HG03520 (cell line): Measurements from ENCODE around the gene GATD1.

ENCODE experiments used
- ATAC-seq: cut with Tn5 transposase; IDR thresholded peaks from one replicate; pipeline ENCODE4 v1.9.1; 2021; ENCODE audit warnings: mild to moderate bottlenecking, moderate library complexity; ENCODE audit not compliant: unreplicated experiment

The GATD1 gene

DNA sequence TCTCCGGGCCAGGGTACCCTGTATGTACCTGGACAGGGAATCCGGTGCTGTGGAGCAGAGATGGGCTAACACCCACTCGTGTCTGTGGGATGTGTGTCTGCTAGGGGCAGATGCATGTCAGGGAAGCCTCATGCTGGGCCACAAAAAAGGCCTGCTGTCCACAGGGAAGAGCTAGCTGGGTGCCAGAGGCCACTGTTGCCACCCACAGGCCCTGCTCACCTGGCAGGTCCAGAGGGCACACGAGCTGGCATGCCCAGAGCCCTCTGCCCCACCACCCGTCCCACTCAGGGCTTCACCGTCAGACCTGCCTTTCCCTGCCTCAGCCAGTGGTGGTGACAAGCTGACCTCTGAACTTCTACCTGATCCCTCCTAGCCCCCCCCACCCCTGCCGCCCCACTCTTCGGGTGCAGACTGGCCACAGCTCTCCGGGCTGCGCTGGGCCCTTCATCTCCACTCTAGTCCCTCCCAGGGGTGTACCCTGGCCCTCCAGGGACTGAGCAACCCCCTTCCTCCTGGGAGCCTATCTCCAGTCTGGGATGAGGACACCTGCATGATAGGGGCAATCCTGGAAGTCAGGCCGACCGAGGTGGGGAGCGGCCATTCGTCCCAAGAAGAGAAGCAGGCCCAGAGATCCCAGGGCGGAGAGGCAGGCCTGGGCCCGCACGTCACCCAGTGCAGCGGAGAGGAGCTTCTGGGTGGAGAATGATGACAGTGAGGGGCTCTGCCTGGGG is 19.4 kb upstream of the GATD1 start:
- no peak for ATAC-seq

DNA sequence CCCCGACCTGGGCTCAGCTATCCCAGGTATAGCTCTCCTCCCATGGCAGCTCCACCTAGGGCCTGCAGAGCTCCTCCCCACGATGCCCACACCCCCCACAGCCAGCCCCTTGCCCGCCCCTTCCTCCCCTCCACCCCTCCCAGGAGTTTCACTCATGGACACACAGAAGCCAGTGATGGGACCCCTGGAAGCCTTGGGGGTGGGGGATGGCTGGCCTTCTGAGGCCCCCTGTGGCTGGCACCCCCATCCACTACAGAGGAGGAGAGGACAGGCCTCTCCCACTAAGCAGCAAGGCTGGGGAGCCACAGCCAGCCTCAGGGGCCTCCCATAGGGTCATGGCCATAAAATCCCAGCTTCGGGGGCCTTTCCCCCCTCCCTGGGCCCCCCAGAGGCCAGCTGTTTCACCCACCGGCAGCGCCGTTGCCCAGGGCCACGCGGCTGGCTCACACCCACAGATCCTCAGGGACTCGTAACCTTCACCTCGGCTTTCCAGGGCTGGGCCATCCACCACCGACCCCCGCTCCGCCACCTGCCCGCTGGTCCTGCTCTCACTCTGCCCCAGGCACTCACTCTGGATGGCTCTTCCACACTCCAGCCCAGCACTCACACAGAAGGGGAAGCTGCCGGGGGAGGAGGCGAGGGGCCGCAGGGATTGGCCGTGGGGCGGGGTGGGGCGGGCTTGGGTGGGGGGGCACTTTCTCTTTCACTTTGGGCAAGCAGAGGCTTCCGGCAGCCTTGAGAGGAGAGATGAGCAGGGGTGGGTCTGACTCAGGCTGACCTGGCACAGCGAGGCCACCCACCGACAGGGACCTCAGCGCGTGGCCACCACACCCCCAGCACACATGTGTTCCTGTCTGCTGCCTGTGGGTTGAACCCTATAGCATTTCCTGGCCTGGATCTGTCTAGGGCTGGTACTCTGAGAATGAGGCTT is 18.6 kb upstream of the GATD1 start:
- peak; percentile 31 for ATAC-seq

DNA sequence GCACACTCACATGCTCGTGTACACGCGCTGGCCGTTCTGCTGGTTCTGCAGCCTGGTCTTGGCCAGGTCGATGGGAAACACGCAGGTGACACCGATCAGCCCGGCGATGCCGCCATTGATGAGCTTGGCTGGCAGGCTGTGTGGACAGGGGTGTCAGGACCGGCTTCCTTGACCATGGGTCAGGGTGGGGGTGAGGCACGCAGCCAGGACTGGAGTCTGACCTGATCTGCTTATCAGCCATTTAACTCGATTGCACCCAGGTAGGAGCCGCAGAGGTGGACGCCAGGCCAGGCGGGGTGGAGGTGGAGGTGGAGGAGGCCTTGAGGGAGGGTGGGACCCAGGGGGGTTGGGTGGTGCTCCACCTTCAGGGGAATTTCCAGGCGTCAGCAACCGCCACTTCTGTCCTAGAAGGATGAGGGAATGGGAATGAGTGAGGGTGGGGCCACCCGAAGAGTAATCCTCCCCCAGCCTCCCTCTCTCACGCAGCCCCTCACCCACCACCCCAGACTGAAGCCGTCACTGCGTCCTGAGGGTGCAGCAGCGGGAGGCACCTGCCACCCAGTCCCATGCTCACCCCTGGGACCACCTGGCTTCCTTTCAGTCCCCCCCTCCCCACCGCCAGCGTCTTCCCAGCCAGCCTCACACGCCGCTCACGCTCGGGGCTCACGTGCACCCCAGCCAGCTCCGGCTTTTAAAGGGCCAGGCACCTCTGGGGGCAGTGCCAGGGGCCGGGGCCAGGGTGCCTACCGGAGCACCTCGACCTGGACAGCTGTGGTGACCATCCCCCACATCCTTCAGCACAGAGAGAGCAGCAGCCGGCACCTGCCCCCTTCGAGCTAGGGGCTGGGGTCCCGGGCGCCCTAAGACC is 17.7 kb upstream of the GATD1 start:
- ATAC-seq, result no peak

DNA sequence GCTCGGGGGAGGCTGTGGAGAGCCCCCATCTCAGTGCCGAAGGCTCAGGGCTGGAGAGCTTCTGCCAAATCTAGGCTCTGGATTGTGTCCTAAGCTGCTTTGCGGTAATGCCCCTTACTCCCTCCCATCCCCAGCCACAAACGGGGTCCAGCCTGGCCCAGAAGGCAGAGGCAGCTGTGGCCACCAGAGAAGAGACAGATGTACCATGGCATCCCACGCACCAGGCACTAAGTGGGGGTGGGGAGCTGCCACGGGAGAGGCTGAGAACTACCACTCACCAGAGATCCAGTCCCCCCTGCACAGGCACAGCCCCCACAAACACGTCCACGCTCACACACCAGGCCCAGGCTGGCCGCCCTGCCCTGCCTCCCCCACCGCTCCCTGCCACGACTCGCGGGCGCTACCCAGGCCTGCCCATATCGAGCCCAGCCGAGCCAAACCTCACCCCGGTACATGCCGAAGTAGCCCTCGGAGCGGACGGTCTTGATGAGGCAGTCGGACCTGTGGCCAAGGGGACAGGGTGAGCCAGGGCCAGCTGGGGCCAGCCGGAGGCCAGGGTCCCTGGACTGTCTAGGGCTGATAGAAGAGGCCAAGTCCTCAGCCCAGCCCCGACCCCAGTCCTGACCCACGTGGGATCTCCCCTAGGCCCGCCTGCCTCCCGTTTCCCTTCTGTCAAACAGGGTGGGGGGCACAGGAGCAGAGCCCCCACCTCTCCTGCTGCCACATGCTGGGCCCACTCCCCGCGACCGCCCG is 16.9 kb upstream of the GATD1 start:
- no peak for ATAC-seq

DNA sequence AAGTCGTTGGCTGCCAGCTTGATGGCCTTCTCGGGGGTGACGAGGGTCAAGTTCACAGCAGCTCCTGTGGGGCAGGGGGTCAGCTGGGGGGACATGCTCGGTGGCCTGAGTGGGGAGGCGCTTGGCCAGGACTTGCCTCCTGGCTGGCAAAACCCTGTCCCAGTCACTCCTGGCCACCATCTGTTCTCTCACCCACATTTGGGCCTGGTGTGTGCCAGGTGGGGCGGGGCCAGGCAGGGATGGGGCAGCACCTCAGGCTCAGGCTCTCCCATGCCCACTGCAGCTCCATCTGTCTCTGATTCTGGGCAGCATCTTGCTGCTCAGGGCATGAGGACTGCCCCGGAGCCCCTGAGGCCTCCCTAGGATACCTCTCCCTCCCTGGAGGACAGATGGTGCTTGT is 16.3 kb upstream of the GATD1 start:
- ATAC-seq, result no peak

DNA sequence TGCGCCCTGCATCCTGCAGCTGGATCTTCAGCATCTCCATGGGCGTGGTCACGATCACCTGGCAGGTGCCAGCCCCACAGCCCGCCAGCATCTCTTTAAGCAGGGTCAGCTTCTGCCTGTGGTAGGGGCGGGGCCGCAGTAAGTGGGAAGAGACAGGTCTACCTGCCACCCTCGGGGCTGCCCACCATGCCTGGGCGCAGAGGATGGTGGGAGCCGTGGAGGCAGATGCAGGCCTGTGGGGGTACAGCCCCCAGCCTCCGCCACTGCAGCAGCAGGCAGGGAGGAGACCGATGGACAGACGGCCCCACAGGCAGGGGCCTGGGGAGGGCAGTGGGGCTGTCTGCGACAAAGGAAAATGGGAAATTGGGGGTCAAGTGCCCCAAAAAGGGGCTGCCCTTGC is 15.6 kb upstream of the GATD1 start:
- ATAC-seq, result no peak

DNA sequence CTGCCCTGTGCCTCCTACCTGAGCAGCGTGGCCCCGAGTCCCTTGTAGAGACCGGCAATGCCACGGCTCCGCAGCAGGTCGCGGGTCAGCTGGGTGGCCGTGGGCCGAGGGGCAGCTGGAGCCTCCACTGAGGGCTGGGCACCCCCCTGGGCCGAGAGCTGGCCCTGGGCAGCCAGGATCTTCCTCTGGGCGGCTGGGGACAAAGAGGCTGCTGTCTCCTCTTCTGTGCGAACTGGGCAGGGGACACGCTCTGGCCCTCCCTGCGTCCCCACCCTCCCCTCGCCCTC is 15.2 kb upstream of the GATD1 start:
- no peak for ATAC-seq

DNA sequence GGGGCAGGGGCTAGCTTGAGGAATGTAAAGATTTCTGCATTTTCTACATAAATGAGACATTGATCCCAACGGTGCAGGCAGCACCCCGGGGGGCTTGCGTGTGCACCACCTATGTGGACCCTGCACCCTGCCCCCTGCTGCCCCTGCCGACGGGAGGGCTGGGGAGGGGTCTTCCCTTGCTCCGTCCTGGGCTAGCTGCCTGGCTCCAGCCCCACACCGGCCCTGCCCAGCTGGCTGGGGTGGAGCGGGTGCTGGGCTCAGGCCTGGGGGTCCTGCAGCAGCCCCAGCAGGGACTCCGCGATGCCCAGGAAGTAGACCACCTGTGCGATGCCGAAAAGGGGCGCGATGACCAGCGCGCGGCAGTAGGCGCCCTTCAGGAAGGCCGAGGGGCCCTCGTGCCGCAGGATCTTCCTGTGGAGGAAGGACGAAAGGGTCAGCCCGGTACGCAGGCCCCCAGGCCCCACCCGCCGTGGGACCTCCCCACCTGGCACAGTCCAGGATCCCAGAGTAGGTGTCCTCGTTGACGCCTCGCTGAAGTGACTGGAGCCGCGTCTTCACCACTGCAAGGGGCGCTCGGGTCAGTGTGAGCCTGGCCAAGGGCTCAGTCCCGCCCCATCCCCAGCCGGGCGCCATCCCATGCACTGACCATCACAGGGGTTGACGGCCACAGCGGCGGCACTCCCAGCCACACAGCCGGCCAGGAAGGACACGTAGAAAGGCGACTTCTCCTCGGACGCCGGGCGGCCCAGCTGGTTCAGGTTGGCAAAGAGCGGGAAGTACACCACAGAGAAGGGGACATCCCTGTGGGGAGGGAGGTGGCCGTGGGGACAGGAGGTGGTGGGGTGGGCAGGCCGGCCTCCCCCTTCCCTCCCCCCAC is 14.6 kb upstream of the GATD1 start:
- no peak for ATAC-seq

DNA sequence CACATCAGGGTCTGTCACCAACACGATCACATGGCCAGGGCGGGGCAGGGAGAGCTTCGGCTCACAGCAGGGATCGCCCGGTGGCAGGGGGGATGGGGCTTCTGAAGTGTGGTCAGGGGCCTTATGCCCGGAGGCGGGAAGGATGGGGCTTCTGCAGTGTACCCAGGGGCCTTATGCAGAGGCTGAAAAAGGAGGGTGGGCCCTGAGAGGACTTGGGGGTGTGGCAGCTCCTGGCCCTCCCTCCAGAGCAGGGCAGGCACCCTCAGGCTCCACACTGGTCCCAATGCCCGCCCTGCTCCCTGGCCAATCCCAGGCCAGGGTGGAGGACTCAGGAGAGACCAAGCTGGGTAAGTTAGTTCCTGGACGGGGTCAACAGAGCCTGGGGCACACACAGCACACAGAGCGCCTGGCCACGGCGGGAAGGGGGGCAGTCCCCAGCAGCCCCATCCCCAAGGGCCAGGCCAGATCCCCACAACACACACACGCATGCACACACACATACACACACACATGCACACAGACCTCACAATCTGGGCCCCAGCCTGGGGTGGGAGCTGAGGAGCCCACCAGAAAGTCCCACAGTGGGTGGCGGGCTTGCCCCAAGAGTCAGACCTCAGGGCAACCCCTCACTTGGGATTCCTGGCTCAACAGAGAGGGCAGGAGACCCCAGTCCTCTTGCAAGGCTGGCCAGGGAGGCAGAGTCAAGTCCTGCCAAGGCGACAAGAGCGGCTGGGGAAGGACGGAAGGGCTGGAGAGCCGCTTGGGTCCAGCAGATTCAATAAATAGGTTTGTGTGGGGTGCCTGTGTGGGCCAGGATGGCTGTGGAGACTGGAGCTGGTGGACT is 13.7 kb upstream of the GATD1 start:
- ATAC-seq, result no peak

DNA sequence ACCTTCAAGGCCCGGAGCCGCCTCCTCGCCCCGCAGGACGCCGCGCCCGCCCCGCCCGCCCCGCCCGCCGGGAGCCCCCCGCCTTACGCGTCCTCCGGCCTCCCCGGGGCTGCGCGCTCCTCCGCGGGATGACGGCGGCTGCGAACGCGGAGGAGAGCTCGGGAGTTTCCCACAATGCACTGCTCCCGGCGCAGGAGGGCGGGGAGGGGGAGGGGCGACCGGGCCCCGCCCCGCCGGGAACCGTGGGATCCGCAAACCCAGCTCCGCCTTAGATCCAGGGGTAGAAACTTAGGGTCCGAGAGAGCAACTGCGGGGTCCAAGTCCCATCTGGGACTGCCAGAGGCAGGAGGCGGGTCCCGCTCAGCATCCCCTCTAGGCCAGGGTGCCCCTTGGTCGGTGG is 12.7 kb upstream of the GATD1 start, which contains the start of gene CEND1:
CEND1 (minus strand) TSS at position 148 of the 400 bp plus-strand sequence. CDS start 1,514 bp downstream, outside the sequence.
- no peak for ATAC-seq

DNA sequence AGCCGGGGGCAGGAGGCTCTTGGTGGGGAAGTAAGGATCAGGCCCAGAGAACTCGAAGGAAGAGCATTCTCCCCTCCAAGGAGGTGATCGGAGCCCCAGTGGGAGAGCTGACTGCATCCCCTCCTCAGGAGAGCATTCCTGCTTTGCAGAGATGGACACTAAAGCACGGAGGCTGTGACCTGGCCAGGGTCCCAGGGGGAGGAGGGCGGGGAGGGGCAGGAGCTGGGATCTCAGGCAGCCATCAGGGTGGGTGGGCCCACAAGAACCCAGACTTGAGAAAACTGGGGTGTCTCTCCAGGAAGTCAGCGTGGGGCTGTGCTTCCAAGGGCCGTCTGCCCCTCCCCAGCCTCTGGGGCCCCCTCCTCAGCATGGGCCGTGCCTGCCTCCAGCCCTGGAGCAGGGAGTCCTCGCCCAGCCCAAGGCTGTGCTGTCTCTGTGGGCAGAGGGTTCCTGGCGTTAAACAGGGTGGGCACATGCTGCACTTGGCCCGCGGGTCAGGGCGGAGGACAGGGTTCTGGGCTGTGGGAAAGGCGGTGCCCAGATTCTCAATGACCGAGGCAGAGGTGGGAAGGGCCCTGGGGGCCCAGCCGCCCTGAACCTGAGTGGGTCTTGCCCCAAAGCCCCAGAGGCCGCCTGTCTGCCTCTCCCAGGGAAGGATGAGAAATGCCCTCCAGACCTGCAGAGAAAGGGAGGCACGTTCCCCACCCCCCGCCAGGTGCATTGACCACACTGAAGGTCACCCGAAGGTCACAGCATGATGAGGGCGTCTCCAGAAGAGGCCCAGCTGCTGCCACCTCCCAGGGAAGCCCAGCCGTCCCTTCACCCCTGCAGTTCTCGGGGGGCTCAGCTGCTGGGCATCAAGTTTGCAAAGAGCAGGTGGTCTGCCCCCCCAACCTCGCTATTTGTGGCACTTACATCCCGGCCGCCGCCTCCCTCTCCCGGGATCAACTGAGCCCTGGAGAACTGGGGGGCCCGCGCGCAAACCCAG is 12.0 kb upstream of the GATD1 start:
- ATAC-seq, result no peak

DNA sequence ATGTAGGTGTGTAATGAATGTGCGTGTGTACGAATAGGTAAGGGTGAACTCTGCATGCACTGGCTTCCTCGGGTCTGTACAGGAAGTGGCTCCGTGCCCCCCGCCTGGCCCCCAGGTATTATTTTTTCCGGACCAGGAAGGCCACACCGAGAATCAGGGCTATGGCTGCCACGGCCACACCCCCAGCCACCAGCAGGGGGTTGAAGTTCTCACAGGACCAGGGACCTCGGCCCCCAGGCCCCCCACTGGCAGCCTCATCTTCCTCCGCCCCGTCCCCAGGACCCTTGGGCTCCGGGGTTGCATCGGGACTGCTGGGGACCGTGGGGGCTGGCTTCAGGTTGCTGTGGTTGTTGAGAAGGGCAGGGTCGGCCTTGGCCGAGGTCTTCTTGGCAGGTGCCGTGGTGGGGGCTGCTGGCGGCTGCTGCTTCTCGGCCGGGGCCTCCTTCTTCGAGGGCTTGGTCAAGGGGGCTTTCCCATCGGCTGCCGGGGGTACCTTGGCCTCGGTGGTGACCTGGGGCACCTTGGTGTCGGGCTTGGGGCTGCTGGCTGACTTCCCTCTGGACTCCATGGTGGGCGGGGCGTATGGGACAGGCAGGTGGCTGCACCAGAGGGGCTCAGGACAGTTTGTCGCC is 10.8 kb upstream of the GATD1 start:
- ATAC-seq, result no peak

DNA sequence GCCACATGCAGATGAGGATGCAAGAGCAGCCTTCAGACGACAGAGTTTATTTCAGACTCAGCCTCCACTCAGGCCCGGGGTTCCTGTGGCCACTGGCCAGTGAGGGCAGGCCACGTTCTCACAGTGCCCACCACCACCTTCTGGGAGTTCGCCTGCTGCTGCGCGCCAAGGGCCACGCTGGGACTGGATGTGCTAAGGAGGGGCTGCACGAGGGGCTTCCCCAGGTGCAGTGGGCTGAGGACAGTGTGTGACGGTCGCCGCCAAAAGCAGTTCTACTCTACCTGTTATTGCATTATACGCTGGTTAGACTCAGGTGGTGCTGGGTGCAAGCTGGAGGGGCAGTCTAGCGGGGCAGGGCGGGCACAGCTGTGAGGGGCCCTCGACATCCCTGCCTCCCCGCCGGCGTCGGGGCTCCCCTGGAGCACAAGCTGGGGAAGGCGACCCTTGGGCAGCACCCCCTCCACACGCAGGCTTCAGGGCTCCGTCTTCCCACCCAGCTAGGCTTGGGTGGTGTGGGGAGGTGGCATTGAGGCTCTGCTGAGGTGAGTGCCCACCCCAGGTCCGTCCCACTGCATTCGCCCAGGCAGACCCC is 9.9 kb upstream of the GATD1 start:
- no peak for ATAC-seq

DNA sequence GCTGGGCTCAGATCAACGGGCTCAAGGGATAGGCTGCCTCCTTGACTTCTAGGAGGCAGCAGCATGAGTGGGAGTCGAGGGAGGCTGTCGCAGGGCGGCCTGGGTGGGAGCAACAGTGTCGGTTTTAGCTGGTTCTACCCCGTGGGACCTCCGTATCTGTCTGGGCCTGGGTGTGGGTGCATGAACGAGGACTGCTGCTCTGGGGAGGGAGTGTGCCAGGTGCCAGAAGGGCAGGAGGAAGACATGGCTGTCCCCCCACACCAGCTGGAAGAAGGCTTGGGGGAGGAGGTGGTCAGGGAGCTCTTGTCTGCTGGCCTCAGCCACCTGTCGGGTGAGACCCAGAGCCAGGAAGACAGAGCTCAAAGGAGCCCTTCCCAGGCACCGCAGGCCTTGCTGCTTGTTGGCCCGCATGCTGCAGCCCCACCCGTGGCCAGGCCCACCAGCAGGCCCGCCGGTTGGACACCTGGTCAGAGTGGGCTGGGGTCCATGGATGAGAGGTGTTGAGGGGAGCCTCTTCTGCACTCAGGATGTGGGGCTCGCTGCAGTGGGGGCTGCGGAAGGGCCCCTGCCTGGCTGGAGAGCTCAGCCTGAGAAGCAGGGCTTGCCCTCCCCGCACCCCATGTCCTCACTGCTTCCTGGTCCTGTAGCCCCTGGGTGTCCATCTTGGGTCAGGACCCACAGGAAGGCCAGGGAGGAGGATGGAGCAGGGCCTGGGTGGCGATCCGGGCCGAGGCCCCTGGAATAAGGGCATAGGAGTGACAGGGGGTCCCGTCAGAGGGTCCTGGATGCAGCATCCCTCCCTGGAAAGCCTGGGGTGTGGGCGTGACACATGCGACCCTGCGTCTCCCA is 9.2 kb upstream of the GATD1 start:
- ATAC-seq, result no peak

DNA sequence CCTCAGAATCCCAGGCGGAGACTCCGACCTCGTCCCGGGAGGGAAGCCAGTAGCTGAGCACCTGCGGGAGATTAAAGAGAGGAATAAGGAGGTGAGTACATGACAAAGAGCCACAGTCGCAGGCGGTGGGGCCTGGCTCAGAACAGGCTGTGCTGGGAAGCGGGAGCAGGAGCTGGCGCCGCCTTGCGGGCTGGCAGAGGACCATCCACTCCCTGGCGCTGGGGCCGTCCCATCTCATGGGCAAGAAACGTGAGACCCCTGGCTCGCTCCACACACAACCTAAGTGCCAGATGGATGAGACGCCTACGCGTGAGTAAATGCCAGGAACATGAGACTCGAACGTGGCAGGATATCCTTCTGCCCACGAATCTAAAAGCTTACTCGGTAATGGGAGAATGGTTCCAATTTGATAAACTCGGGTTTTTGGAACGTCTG is 6.3 kb upstream of the GATD1 start:
- no peak for ATAC-seq
